IPS-18a (cell line): Measurements from ENCODE around the gene U2AF2.

Source experiments
- H3K27ac ChIP-seq: one replicate; pipeline ENCODE4 v1.5.1; 2013; ENCODE audit warnings: low read length
- H3K27me3 ChIP-seq: one replicate; pipeline ENCODE4 v1.6.1; 2013; ENCODE audit warnings: mild to moderate bottlenecking, low read length; ENCODE audit not compliant: control insufficient read depth, insufficient read depth
- H3K36me3 ChIP-seq: one replicate; pipeline ENCODE4 v1.6.1; 2013; ENCODE audit warnings: low read depth, low read length; ENCODE audit not compliant: control insufficient read depth
- H3K4me1 ChIP-seq: one replicate; pipeline ENCODE4 v1.6.1; 2013; ENCODE audit warnings: low read depth, low read length; ENCODE audit not compliant: control insufficient read depth
- H3K4me3 ChIP-seq: one replicate; pipeline ENCODE4 v1.5.1; 2013; ENCODE audit warnings: low read length
- H3K9ac ChIP-seq: one replicate; pipeline ENCODE4 v1.6.1; 2013; ENCODE audit warnings: mild to moderate bottlenecking, low read length, moderate library complexity
- H3K9me3 ChIP-seq: one replicate; pipeline ENCODE4 v1.6.1; 2013; ENCODE audit warnings: low read depth, low read length; ENCODE audit not compliant: control insufficient read depth

U2AF2 gene

GRCh38 chr19:55623130-55623529, 31.7 kb upstream of the U2AF2 start:
- no peak overlapping the region for H3K27ac ChIP-seq
- H3K4me3 ChIP-seq, result no peak overlapping the region
- no peaks in the 10 kb centered on the region for H3K4me1 ChIP-seq
- H3K9ac ChIP-seq, result no peak overlapping the region
- no peaks in the 10 kb centered on the region for H3K9me3 ChIP-seq
- no peaks in the 10 kb centered on the region for H3K27me3 ChIP-seq
- no peaks in the 10 kb centered on the region for H3K36me3 ChIP-seq

GRCh38 chr19:55623561-55623960, 31.3 kb upstream of the U2AF2 start:
- H3K27ac ChIP-seq, result no peak overlapping the region
- no peaks in the 10 kb centered on the region for H3K4me1 ChIP-seq
- H3K27me3 ChIP-seq, result no peaks in the 10 kb centered on the region
- no peak overlapping the region for H3K9ac ChIP-seq
- H3K36me3 ChIP-seq, result no peaks in the 10 kb centered on the region
- no peaks in the 10 kb centered on the region for H3K9me3 ChIP-seq
- H3K4me3 ChIP-seq, result peak overlapping the region; percentile 50

- Histone ChIP-seq H3K4me1 (no peaks in the 10 kb centered on the region), H3K9me3 (no peaks in the 10 kb centered on the region), H3K9ac (peak within 1 kb of the TSS; percentile 49), H3K27me3 (no peaks in the 10 kb centered on the region), H3K36me3 (no peaks in the 10 kb centered on the region), H3K4me3 (peak within 1 kb of the TSS; percentile 64), H3K27ac (peak within 1 kb of the TSS; percentile 21)
These were observed 30.5 kb upstream of the U2AF2 start, which contains the start of gene ZNF784 for GRCh38 chr19:55624109-55625003. Gene ZNF784, minus strand, starts transcription at chr19:55624566. Its CDS starts 5 bp downstream, at chr19:55624561.

- Histone ChIP-seq H3K27ac (peak overlapping the region; percentile 21), H3K27me3 (no peaks in the 10 kb centered on the region), H3K9ac (peak overlapping the region; percentile 49), H3K9me3 (no peaks in the 10 kb centered on the region), H3K4me1 (no peaks in the 10 kb centered on the region), H3K4me3 (peak overlapping the region; percentile 64), H3K36me3 (no peaks in the 10 kb centered on the region)
These were observed 29.9 kb upstream of the U2AF2 start for GRCh38 chr19:55625004-55625326.

GRCh38 chr19:55626350-55626749, 28.5 kb upstream of the U2AF2 start:
- H3K9ac ChIP-seq, result no peak overlapping the region
- no peaks in the 10 kb centered on the region for H3K4me1 ChIP-seq

GRCh38 chr19:55632463-55632834, 22.4 kb upstream of the U2AF2 start:
- Histone ChIP-seq H3K36me3 (no peaks in the 10 kb centered on the region), H3K4me3 (no peak overlapping the region), H3K27me3 (no peaks in the 10 kb centered on the region), H3K9me3 (no peaks in the 10 kb centered on the region), H3K27ac (no peak overlapping the region), H3K4me1 (no peaks in the 10 kb centered on the region), H3K9ac (no peak overlapping the region)

More at GRCh38 chr19:55626350-55626749, 28.5 kb upstream of the U2AF2 start:
- H3K27ac ChIP-seq, result no peak overlapping the region
- H3K27me3 ChIP-seq, result no peaks in the 10 kb centered on the region
- no peaks in the 10 kb centered on the region for H3K36me3 ChIP-seq
- no peak overlapping the region for H3K4me3 ChIP-seq
- no peaks in the 10 kb centered on the region for H3K9me3 ChIP-seq

- Histone ChIP-seq H3K27ac (no peak overlapping the region), H3K9me3 (no peaks in the 10 kb centered on the region)
These were observed 21.0 kb upstream of the U2AF2 start for GRCh38 chr19:55633861-55634260.

GRCh38 chr19:55635334-55635717, 19.5 kb upstream of the U2AF2 start:
- no peaks in the 10 kb centered on the region for H3K9me3 ChIP-seq
- peak overlapping the region; percentile 91 for H3K4me3 ChIP-seq
- H3K27ac ChIP-seq, result peak overlapping the region; percentile 50
- H3K36me3 ChIP-seq, result no peaks in the 10 kb centered on the region
- H3K9ac ChIP-seq, result peak overlapping the region; percentile 88
- no peaks in the 10 kb centered on the region for H3K4me1 ChIP-seq
- no peaks in the 10 kb centered on the region for H3K27me3 ChIP-seq

More at GRCh38 chr19:55633861-55634260, 21.0 kb upstream of the U2AF2 start:
- Histone ChIP-seq H3K9ac (no peak overlapping the region), H3K27me3 (no peaks in the 10 kb centered on the region), H3K36me3 (no peaks in the 10 kb centered on the region), H3K4me3 (no peak overlapping the region), H3K4me1 (no peaks in the 10 kb centered on the region)

- Histone ChIP-seq H3K4me3 (peak overlapping the region; percentile 91), H3K9me3 (no peaks in the 10 kb centered on the region), H3K4me1 (no peaks in the 10 kb centered on the region), H3K36me3 (no peaks in the 10 kb centered on the region), H3K9ac (peak overlapping the region; percentile 88), H3K27ac (no peak overlapping the region), H3K27me3 (no peaks in the 10 kb centered on the region)
These were observed 18.9 kb upstream of the U2AF2 start for GRCh38 chr19:55635856-55636440.

GRCh38 chr19:55636723-55637122, 18.1 kb upstream of the U2AF2 start:
- no peak overlapping the region for H3K4me3 ChIP-seq
- no peak overlapping the region for H3K9ac ChIP-seq
- no peaks in the 10 kb centered on the region for H3K9me3 ChIP-seq
- H3K27ac ChIP-seq, result no peak overlapping the region
- no peaks in the 10 kb centered on the region for H3K36me3 ChIP-seq
- no peaks in the 10 kb centered on the region for H3K4me1 ChIP-seq
- no peaks in the 10 kb centered on the region for H3K27me3 ChIP-seq

GRCh38 chr19:55637534-55637933, 17.3 kb upstream of the U2AF2 start:
- Histone ChIP-seq H3K27ac (no peak overlapping the region), H3K4me3 (no peak overlapping the region), H3K4me1 (no peaks in the 10 kb centered on the region), H3K9ac (no peak overlapping the region), H3K9me3 (no peaks in the 10 kb centered on the region), H3K36me3 (no peaks in the 10 kb centered on the region), H3K27me3 (no peaks in the 10 kb centered on the region)
